Measurements from ENCODE around the gene PLLP. TPM values are rescaled to one million over a fixed set of nuclear protein-coding genes. Genes with fewer than 3 reads are reported as not detected.

The PLLP gene
- total RNA-seq, 2 donors from 2014 or later, result 11.6 to 16.7 TPM

DNA sequence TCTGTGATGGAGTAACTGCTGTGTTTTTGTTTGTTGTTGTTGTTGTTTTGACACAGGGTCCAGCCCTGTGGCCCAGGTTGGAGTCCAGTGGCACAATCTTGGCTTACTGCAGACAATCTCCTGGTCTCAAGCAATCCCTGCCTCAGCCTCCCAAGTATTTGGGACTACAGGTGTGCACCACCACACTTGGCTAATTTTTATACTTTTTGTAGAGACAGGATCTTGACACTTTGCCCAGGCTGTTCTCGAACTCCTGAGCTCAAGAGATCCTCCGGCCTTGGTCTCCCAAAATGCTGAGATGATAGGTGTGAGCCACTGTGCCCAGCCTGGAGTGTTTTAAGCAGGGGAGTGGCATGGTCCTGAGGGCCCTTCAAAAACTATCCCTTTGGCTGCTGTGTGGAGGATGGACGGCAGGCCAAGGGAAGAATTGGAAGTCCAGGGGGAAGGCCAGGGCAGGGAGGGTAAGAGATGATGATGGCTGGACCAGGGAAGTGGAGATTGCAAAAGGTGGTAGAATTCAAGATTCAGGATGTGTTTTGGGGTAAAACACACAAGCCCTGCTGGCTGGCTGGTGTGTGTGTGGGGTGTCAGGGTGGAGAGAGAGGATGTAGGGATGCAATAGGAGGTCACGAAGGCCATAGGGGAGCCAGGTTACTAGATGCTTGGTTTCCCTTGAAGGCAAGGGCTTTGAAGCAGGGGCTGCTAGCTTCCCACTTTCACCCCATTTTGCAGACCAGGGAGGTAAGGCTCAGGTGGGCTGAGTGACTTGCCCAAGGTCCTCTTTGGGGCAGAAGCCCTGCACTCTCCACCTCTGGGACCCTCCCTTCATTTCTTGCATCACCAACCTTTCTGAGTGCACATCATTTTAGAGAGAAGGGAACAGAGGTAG, 18.8 kb upstream of the PLLP start:
- H3K4me1 ChIP-seq, result peaks cover 10% of the 10 kb centered on the region
- TF ChIP-seq, protein P1, sequence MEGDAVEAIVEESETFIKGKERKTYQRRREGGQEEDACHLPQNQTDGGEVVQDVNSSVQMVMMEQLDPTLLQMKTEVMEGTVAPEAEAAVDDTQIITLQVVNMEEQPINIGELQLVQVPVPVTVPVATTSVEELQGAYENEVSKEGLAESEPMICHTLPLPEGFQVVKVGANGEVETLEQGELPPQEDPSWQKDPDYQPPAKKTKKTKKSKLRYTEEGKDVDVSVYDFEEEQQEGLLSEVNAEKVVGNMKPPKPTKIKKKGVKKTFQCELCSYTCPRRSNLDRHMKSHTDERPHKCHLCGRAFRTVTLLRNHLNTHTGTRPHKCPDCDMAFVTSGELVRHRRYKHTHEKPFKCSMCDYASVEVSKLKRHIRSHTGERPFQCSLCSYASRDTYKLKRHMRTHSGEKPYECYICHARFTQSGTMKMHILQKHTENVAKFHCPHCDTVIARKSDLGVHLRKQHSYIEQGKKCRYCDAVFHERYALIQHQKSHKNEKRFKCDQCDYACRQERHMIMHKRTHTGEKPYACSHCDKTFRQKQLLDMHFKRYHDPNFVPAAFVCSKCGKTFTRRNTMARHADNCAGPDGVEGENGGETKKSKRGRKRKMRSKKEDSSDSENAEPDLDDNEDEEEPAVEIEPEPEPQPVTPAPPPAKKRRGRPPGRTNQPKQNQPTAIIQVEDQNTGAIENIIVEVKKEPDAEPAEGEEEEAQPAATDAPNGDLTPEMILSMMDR (IDR thresholded peaks at IDR 0.05), result no peak
- no peaks in the 10 kb centered on the region for H3K9me3 ChIP-seq
- H3K4me3 ChIP-seq, result no peak overlapping the region
- H3K27ac ChIP-seq, result no peak overlapping the region
- DNase-seq, result no peak
- peak overlapping the region in 1 of 2 donors; percentile 52 for H3K9ac ChIP-seq (ENCODE audit: low read depth in 2 of 2, low read length in 2 of 2)
- intact Hi-C loops (cut with DNase I), result loop anchor here (5.0 kb wide), 1 partner anchor 214 kb away; no protein-coding TSS in a partner anchor
- no peaks in the 10 kb centered on the region for H3K27me3 ChIP-seq
- no peaks in the 10 kb centered on the region for H3K36me3 ChIP-seq

DNA sequence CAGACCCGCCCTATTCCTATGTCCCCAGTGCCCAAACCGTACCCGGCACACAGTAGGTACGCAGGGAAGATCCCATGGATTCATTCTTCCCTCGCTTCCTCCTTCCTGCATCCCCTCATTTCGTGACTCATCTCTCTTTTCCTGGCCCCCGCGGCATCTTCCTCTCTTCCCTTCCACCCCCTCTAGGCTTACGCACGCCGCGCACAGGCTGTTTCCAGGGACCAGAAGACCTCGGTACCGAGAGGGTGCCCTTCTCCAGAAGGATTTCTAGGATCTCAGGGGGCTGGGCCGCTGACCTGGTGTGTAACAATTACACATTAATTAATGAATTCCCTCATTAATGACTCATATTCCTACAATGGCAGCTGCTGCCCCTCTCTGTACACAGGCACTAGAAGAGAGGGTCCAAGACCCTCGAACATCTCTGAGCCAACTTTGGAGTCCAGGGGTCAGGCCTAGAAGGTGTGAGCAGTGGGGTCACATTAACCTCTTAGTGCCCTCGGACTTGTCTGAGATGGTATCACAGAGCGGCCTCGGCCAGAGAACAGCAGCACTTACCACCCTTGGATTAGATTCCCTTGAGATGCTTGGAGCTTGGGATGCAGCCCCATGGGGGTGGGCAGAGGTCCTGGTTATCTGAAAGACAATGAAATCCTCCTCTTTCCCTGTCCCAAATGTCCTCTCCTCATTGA, 16.8 kb upstream of the PLLP start:
- no peaks in the 10 kb centered on the region for H3K9me3 ChIP-seq
- peak; percentile 45 for DNase-seq
- no peaks in the 10 kb centered on the region for H3K36me3 ChIP-seq
- TF ChIP-seq, protein P1 (IDR thresholded peaks at IDR 0.05), result no peak
- H3K27ac ChIP-seq, result no peak overlapping the region
- H3K4me3 ChIP-seq, result no peak overlapping the region
- H3K9ac ChIP-seq (ENCODE audit: low read depth in 2 of 2, low read length in 2 of 2), result no peak overlapping the region
- no peaks in the 10 kb centered on the region for H3K27me3 ChIP-seq
- H3K4me1 ChIP-seq, result peaks cover 10% of the 10 kb centered on the region
- intact Hi-C loops (cut with DNase I), result loop anchor here (5.0 kb wide), 1 partner anchor 216 kb away; no protein-coding TSS in a partner anchor

DNA sequence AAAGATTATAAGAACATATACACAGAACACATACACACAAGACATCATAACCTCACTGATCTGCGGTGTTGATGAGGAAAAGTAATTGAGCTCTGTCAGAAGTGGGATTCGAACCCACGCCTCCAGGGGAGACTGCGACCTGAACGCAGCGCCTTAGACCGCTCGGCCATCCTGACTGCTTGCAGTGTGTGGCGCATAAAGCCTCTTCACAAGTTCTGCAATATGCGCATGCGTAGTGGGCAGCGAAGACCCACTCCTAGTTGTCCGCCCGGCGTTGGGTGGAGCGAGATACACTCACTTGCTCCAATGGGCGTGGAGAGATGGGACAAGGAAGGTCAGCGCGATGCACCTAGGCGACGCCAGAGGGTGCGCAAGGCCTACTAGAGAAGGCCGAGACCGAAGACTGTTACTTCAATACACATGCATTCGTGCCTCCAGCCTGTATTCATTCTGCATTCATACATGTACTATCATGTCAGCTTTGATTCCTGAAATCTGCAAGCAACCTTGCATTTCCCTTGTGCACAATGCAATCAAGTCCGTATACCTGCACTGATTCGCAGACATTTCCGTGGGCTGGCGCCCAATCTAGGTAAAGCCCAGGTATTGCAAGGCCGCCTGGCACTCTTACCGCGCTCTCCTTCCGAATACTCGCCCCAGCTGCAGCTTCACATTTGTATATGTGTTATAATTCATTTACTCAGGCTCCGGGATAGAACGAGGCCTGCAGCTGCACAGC, 16.1 kb upstream of the PLLP start:
- Histone ChIP-seq H3K27ac (peak overlapping the region; percentile 92), H3K4me1 (peaks cover 10% of the 10 kb centered on the region), H3K36me3 (no peaks in the 10 kb centered on the region), H3K4me3 (peak overlapping the region; percentile 30), H3K9me3 (no peaks in the 10 kb centered on the region), H3K9ac (ENCODE audit: low read depth in 2 of 2, low read length in 2 of 2) (peak overlapping the region in 1 of 2 donors; percentile 74), H3K27me3 (no peaks in the 10 kb centered on the region)
- intact Hi-C loops (cut with DNase I), result loop anchor here (1.0 to 5.0 kb wide), 2 partner anchors 117 to 217 kb away; no protein-coding TSS in a partner anchor
- peak; percentile 99 for DNase-seq
- TF ChIP-seq, protein P1 (IDR thresholded peaks at IDR 0.05), result peak; percentile 84

DNA sequence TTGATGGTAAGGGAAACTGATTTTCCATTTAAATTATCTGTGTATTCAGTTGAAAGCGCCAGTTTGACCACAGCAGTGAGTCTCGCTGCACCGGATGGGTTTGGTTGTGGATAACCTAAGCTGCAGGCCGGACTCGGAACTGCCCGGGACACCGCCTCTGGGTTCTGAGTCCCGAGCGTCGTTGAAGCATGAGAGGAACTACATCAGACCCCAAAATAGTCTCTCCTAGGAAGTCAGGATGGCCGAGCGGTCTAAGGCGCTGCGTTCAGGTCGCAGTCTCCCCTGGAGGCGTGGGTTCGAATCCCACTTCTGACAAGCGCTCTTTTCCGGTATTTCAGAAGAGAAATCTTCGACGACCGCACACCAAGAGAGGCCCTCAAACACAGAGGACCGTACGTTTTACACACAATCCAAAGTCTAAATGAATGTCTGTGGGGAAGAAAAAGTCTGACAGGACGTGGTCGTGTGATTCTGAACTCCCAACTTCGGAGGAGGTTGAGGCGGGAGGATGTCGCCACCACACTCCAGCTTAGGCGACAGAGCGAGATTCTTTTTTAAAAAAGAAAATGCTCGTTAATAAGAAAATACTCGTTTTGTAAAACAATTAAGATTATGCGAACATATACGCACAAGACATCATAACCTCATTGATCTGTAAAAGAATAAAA, 15.4 kb upstream of the PLLP start:
- Histone ChIP-seq H3K4me3 (peak overlapping the region; percentile 30), H3K9me3 (no peaks in the 10 kb centered on the region), H3K4me1 (peaks cover 10% of the 10 kb centered on the region), H3K9ac (ENCODE audit: low read depth in 2 of 2, low read length in 2 of 2) (peak overlapping the region; percentile 65 to 74), H3K36me3 (no peaks in the 10 kb centered on the region), H3K27me3 (no peaks in the 10 kb centered on the region), H3K27ac (peak overlapping the region; percentile 92)
- intact Hi-C loops (cut with DNase I), result loop anchor here (1.0 to 5.0 kb wide), 3 partner anchors 117 to 217 kb away; no protein-coding TSS in a partner anchor
- DNase-seq, result peak; percentile 92
- TF ChIP-seq, protein P1 (IDR thresholded peaks at IDR 0.05), result no peak
